ENCODE results near the gene NIPBL. TPM values are rescaled to one million over a fixed set of nuclear protein-coding genes. Genes with fewer than 3 reads are reported as not detected.

Gene NIPBL
- total RNA-seq, 1 donor from 2014 or later = 61.5 TPM

- Mint-ChIP-seq H3K36me3 (ENCODE audit: low read depth, unreplicated experiment) (peaks cover 27% of the 10 kb centered on the region), H3K27me3 (ENCODE audit: unreplicated experiment) (no peaks in the 10 kb centered on the region), H3K27ac (ENCODE audit: unreplicated experiment) (no peak overlapping the region), H3K9me3 (ENCODE audit: unreplicated experiment) (no peaks in the 10 kb centered on the region), H3K4me1 (ENCODE audit: unreplicated experiment) (no peaks in the 10 kb centered on the region), H3K4me3 (ENCODE audit: unreplicated experiment) (no peak overlapping the region)
- TF ChIP-seq, protein P1, sequence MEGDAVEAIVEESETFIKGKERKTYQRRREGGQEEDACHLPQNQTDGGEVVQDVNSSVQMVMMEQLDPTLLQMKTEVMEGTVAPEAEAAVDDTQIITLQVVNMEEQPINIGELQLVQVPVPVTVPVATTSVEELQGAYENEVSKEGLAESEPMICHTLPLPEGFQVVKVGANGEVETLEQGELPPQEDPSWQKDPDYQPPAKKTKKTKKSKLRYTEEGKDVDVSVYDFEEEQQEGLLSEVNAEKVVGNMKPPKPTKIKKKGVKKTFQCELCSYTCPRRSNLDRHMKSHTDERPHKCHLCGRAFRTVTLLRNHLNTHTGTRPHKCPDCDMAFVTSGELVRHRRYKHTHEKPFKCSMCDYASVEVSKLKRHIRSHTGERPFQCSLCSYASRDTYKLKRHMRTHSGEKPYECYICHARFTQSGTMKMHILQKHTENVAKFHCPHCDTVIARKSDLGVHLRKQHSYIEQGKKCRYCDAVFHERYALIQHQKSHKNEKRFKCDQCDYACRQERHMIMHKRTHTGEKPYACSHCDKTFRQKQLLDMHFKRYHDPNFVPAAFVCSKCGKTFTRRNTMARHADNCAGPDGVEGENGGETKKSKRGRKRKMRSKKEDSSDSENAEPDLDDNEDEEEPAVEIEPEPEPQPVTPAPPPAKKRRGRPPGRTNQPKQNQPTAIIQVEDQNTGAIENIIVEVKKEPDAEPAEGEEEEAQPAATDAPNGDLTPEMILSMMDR (IDR thresholded peaks at IDR 0.05; ENCODE audit: unreplicated experiment) = no peak
- no peak for DNase-seq (ENCODE audit: low spot score)
These were observed 177.8 kb downstream of the NIPBL start for GRCh38 chr5:37054391-37054790.

GRCh38 chr5:37055383-37055990, 178.9 kb downstream of the NIPBL start:
- H3K27ac Mint-ChIP-seq (ENCODE audit: unreplicated experiment) = no peak overlapping the region
- no peaks in the 10 kb centered on the region for H3K27me3 Mint-ChIP-seq (ENCODE audit: unreplicated experiment)
- peaks cover 25% of the 10 kb centered on the region for H3K36me3 Mint-ChIP-seq (ENCODE audit: low read depth, unreplicated experiment)

GRCh38 chr5:37056762-37057161, 180.2 kb downstream of the NIPBL start:
- Mint-ChIP-seq H3K36me3 (ENCODE audit: low read depth, unreplicated experiment) (peaks cover 23% of the 10 kb centered on the region), H3K4me1 (ENCODE audit: unreplicated experiment) (no peaks in the 10 kb centered on the region), H3K9me3 (ENCODE audit: unreplicated experiment) (no peaks in the 10 kb centered on the region), H3K4me3 (ENCODE audit: unreplicated experiment) (no peak overlapping the region), H3K27me3 (ENCODE audit: unreplicated experiment) (no peaks in the 10 kb centered on the region), H3K27ac (ENCODE audit: unreplicated experiment) (no peak overlapping the region)
- no peak for DNase-seq (ENCODE audit: low spot score)
- TF ChIP-seq, protein P1 (IDR thresholded peaks at IDR 0.05; ENCODE audit: unreplicated experiment) = no peak

More at GRCh38 chr5:37055383-37055990, 178.9 kb downstream of the NIPBL start:
- DNase-seq (ENCODE audit: low spot score) = no peak
- TF ChIP-seq, protein P1 (IDR thresholded peaks at IDR 0.05; ENCODE audit: unreplicated experiment) = no peak
- H3K9me3 Mint-ChIP-seq (ENCODE audit: unreplicated experiment) = no peaks in the 10 kb centered on the region
- H3K4me3 Mint-ChIP-seq (ENCODE audit: unreplicated experiment) = no peak overlapping the region
- H3K4me1 Mint-ChIP-seq (ENCODE audit: unreplicated experiment) = no peaks in the 10 kb centered on the region

- Mint-ChIP-seq H3K9me3 (ENCODE audit: unreplicated experiment) (no peaks in the 10 kb centered on the region), H3K36me3 (ENCODE audit: low read depth, unreplicated experiment) (peaks cover 14% of the 10 kb centered on the region)
These were observed 183.5 kb downstream of the NIPBL start for GRCh38 chr5:37060030-37060429.

GRCh38 chr5:37063739-37064138, 187.2 kb downstream of the NIPBL start:
- no peaks in the 10 kb centered on the region for H3K4me1 Mint-ChIP-seq (ENCODE audit: unreplicated experiment)
- H3K27me3 Mint-ChIP-seq (ENCODE audit: unreplicated experiment) = no peaks in the 10 kb centered on the region
- peaks cover 9% of the 10 kb centered on the region for H3K36me3 Mint-ChIP-seq (ENCODE audit: low read depth, unreplicated experiment)
- TF ChIP-seq, protein P1 (IDR thresholded peaks at IDR 0.05; ENCODE audit: unreplicated experiment) = no peak
- H3K4me3 Mint-ChIP-seq (ENCODE audit: unreplicated experiment) = no peak overlapping the region
- H3K27ac Mint-ChIP-seq (ENCODE audit: unreplicated experiment) = no peak overlapping the region
- no peaks in the 10 kb centered on the region for H3K9me3 Mint-ChIP-seq (ENCODE audit: unreplicated experiment)
- DNase-seq (ENCODE audit: low spot score) = no peak

More at GRCh38 chr5:37060030-37060429, 183.5 kb downstream of the NIPBL start:
- H3K27ac Mint-ChIP-seq (ENCODE audit: unreplicated experiment) = no peak overlapping the region
- no peak overlapping the region for H3K4me3 Mint-ChIP-seq (ENCODE audit: unreplicated experiment)
- H3K27me3 Mint-ChIP-seq (ENCODE audit: unreplicated experiment) = no peaks in the 10 kb centered on the region
- TF ChIP-seq, protein P1 (IDR thresholded peaks at IDR 0.05; ENCODE audit: unreplicated experiment) = no peak
- H3K4me1 Mint-ChIP-seq (ENCODE audit: unreplicated experiment) = no peaks in the 10 kb centered on the region
- DNase-seq (ENCODE audit: low spot score) = no peak
